Stimulated activated CD8-positive, alpha-beta memory T cell treated with anti-CD3 and anti-CD28 coated beads, Interleukin-15, amount 100 ng/mL, for 1 hour (primary cell): ENCODE measurements around the gene GPR155.
"Not testable (repeated sequence)": the region's sequence is repeated elsewhere in the genome, so short reads cannot be mapped to it uniquely, and the experiment has no call there.

Source experiments
- DNase-seq: peaks from one replicate; pipeline ENCODE4 v3.0.0-alpha.2; 2020; ENCODE audit warnings: low read depth

GPR155 gene

DNA sequence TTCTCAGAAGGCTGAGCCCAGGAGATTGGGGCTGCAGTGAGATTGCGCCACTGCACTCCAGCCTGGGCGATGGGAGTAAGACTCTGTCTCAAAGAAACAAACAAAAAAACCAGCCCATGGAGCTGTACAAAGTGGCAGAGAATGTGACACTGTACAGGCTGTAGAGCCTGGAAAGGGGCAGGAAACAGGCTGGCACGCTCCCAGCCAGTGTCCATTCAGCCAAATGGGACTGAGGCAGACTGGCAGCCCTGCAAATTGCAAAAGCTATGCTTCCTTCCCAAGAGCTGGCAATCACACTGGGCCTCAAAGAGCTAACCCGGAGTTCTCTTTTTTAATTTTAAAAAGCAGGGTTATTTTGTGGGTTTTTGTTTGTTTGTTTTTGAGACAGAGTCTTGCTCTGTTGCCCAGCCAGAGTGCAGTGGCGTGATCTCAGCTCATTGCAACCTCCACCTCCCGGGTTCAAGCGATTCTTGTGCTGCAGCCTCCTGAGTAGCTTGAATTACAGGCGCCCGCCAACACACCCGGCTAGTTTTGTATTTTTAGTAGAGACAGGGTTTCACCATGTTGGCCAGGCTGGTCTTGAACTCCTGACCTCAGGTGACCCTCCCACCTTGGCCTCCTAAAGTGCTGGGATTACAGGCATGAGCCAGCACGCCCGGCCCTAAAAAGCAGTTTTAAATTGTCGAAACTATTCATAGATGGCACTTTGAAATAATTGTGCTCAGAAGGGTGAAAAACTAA lies 48.5 kb downstream of the GPR155 start:
- DNase-seq = no peak

DNA sequence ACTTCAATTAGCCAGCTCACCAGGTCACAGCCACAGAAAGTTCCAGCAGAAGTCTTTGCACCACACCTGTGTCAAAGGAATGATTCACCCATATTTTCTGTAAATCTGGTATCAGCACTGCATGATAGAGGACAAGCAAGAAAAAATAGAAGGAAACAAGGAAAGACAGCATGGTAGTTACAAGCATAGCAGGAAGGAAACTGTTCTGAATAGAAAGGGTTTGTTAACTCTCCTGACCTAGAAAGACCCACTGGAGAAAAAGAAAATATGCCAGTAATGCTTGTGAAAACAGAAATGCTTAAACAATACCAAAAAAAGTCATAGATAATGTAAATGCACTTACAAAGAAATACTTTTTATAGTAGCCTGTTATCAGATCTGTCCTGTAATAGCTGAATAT lies 50.5 kb downstream of the GPR155 start:
- no peak for DNase-seq

DNA sequence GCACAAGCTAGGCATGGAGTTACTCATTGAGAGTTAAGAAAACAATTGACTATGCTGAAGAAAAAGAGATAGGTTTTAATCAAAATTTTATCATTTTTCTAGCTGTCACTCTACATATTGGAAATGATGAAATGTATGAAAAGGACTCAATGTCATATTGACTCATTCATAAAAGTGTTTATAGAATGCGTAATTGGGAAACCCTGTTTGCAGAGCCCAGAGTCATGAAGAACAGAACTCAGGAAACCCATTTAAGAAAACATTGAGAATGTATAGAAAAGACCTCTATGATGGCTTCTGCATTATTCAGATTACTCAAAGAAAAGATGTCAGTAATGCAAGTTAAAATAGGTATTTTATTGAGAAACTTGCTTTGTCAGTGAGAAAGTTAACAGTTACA lies 54.9 kb downstream of the GPR155 start:
- no peak for DNase-seq

DNA sequence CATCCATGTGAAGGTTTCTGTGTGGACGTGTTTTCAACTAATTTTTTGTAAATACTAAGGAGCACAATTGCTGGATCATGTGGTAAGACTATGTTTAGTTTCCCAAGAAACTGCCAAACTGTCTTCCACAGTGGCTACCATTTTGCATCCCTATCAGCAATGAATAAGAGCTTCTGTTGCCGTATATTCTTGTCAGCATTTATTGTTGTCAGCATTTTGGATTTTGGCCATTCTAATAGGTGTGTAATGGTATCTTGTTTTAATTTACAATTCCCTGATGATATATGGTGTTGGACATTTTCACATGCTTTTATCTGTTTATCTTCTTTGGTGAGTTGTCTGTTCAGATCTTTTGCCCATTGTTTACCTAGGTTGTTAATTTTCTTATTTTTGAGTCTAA lies 56.8 kb downstream of the GPR155 start:
- no peak for DNase-seq

DNA sequence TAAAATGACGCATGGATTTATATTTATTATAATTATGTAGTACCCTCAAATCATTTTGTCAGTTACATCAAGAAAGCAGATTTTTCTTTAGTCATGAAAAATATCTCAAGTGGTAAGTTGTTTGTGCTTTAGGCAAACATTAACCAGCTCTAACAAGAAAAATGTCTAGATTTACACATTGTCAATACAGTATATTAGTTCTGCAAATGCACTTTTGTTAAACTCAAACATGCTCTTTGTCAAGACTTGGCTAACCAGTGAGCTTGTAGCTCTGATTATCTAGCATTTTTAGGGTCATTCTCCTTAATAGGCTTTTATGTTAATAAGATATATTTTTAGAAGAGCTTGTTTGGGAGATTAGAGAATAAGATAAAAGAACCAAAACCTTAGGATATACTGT lies 58.6 kb downstream of the GPR155 start:
- DNase-seq = no peak

DNA sequence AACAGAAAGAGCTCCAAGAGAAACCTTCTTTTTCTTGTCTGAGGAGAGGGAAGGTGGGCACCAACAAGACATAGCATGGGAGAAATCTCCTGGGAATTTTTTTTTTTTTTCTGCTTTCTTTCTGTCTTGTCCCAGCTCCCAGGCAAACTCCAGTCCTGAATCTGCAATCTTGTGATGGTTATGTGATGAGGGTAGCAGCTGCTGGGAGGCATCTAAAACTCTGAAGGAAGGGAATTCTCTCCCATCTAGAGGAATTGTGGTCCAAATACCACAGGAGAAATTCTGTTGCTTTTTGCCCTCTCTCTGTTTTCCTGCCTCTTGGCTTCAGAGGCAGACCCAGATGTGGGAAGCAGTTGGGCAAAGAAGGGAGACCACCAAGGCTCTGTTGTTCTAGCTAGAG lies 74.6 kb downstream of the GPR155 start:
- no peak for DNase-seq

DNA sequence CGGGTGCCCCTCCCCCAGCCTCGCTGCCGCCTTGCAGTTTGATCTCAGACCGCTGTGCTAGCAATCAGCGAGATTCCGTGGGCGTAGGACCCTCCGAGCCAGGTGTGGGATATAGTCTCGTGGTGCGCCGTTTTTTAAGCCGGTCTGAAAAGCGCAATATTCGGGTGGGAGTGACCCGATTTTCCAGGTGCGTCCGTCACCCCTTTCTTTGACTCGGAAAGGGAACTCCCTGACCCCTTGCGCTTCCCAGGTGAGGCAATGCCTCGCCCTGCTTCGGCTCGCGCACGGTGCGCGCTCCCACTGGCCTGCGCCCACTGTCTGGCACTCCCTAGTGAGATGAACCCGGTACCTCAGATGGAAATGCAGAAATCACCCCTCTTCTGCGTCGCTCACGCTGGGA lies 76.8 kb downstream of the GPR155 start:
- not testable (repeated sequence) for DNase-seq

DNA sequence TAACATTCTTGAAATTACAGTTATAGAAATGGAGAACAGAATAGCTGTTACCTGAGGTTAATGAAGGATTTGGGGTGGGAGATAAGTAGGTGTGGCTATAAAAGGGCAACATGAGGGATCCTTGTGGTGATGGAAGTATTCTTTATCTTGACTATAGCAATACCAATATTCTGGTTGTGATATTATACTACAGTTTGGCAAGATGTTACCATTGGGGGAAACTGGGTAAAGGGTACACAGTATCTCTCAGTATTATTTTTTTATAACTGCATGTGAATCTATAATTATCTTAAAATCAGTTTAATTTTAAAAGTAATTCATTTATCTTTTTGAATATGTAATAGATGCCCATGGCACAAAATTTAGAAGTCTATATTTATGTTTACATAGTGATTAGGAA lies 83.2 kb downstream of the GPR155 start:
- no peak for DNase-seq

DNA sequence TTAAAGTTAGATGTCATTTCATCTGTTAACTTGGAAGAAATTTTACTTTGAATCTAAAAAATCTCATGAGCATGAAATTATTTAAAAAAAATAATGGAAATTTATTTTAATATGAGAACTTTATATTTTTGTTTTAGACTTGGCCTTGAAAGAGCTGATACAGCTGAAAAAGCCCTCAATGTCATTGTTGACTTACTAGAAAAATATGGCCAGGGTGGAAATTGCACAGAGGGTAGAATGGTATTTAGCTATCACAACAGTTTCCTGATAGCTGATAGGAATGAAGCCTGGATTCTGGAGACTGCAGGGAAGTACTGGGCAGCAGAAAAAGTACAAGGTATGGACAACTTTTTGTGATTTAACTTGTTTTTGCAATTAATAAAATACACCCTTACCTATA lies 86.0 kb downstream of the GPR155 start:
- DNase-seq = no peak

DNA sequence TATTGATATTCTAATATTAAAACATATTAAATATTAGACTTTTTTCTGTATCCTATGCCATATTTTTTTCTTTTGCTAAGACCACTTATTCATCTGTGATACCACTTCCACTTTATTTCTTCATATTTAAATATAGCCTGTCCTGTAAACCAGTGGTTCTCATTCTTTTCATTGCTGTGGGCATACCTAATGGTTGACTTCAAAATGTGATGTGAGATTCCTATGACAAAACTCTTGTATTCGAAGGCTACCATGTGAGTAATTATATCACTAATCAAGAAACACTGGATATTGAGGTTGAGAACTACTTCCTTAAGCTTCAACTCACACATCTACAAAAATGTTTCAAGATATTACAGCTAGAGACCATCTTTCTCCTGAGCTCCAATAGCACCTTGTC lies 87.7 kb downstream of the GPR155 start:
- DNase-seq = no peak

DNA sequence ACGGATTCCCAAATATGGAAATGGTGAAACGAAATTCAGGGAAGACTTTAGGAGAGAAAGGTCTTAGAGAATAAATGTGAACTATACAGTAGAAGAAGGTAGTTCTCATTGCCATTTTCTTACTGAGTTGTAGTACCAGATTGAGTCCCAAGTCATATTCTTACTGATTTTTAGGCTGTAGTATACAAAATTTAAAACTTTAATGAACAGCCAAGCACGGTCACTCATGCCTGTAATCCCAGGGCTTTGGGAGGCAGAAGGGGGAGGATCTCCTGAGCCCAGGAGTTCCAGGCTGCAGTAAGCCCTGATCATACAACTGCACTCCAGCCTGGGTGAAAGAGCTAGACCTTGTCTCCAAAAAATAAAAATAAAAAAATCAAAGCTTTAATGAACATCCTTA lies 89.1 kb downstream of the GPR155 start:
- no peak for DNase-seq

DNA sequence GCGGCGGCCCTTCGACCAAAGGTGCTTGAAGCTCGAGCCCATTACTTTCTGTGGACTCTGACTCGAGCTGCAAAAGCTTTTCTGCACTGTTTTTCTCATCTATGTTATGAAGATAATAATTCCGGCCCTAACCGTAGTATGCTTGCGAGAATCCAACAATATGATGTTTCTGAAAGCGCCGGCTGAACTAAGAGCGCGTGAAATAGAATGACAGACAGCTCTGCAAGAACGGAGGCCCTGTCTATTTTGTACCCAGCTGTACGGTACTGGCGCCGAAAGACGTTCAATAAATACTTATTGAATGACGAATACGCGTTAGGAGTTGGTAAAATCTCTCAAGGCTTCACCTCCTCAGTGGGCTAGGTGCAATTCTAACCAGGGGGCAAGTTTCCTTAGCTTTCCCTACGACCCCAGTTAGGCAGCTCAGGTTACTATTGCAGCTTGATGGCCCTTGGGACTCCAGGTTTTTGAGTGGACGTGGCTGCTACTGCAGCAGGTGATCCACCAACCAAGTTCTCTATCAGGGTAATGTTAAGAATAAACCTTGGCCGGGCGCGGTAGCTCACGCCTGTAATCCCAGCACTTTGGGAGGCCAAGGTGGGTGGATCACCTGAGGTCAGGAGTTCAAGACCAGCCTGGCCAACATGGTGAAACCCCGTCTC lies 90.7 kb downstream of the GPR155 start:
- DNase-seq = no peak

DNA sequence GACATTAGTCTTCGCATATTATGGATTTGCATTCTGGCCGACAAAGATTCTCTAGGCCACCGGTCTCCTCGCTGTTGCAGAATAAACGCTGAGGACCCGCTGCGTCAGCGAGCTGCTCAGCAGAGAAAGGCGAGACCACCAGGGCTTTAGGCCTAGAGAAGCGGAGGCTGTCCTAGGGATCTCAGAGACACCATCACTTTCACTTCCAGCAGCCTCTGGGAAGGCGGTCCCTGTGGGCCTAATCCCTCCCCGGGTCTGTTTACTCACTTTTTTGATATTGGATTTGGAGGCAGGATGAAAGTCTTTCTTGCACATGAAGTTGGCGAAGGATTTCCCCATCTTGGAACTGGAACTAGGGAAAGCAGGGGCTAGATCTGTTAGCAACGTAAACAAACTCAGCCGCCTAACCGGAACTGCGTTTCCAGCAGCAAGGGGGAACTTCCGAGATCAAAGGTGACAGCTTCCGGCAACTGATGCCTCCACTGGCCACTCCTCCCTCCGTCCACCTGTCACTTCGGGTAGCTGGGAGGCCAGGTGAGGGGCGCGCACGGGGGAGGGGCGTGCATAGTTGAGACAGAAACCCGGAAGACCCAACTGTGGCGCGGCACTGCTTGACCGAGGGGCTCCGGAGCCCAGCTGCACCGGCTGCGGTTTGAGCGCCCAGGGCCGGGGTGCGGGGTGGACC lies 91.4 kb downstream of the GPR155 start, which contains the start of gene SCRN3:
Gene SCRN3, plus strand, starts transcription at position 447 of the 685 bp plus-strand sequence. CDS start 2,554 bp downstream, outside the sequence.
- peak; percentile 55 for DNase-seq

DNA sequence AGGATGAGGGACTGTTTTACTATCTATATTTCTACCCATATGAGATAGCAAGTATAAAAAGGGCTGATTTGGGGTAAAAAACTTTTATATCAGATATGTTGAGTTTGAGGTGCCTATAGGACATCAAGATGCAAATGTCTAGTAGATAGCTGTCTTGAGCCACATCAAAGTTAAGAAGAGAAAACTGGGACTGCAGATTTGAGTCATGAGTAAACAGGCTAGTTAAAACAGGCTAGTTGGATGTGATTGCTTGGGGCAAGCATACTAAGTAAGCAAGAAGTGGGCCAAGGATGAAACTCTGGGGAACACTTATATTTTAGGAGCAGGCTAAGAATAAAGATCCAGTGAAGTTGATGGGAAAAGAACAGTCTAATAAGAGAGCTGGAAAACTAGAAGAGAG lies 94.1 kb downstream of the GPR155 start:
- DNase-seq = no peak

DNA sequence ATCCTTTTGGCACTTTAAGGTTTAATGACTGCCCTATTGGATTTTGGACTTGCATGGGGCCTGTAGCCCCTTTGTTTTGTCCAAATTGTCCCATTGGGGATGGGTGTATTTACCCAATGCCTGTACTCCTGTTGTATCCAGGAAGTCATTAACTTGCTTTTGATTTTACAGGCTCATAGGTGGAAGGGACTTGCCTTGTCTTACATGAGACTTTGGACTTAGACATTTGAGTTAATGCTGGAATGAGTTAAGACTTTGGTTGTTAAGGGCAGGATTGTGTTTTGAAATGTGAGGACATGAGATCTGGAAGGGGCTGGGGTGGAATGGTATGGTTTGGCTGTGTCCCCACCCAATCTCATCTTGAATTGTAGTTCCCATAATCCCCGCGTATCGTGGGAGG lies 96.5 kb downstream of the GPR155 start:
- not testable (repeated sequence) for DNase-seq

DNA sequence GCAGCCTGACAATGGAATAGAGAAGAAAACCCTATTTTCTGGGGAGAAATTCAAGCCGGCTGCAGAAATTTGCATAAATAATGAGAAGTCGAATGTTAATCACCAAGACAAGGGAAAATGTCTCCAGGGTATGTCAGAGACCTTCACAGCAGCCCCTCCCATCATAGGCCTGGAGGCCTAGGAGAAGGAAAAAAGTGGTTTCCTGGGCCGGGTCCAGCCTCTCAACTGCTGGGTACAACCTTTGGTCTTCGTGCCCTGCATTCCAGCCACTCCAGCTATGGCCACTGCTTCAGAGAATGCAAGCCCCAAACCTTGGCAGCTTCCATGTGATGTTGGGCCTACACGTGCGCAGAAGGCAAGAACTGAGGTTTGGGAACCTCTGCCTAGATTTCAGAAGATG lies 97.3 kb downstream of the GPR155 start:
- DNase-seq = no peak

DNA sequence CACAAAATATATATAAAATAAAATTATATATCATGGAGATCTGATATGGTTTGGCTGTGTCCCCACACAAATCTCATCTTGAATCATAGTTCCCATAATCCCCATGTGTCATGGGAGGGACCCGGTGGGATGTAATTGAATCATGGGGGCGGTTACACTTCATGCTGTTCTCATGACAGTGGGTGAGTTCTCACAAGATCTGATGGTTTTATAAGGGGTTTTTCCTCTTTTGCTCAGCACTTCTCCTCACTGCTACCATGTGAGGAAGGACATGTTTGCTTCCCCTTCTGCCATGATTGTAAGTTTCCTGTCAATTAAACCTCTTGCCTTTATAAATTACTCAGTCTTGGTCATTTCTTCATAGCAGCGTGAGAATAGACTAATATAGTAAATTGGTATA lies 98.1 kb downstream of the GPR155 start:
- not testable (repeated sequence) for DNase-seq

DNA sequence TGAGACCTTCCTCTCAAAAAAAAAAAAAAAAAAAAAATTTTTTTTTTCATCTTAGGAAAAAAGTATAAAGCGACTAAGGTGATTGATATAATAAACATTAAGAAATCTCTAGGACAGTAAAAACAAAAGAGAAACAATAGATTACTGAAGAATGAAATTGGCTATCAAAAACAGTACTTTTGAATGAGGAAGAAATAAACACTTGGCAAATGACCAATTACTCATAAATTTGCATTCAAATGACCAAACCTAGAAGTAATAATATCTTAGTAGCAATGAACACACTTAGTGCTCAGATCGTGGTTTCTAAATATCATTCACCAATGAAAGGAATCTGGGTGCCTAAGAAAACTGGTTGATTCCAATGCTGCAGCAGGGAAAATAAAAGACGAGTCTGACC lies 101.6 kb downstream of the GPR155 start:
- DNase-seq = no peak

DNA sequence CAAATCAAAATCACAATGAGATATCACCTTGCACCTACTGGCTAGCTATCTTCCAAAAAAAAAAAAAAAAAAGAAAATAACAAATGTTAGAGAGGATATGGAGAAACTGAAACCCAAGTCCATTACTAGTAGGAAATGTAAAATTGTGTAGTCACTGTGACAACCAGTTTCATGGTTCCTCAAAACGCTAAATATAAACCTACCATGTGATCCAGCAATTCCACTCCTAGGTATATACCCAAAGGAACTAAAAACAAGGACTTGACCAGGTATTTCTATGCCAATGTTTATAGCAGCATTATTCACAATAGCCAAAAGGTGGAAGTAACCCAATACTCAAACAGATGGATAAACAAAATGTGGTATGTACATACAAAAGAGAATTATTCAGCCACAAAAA lies 103.0 kb downstream of the GPR155 start:
- DNase-seq = no peak
